HG03354 (cell line): ENCODE data around the gene RIPK4.

ENCODE experiments used
- ATAC-seq: cut with Tn5 transposase; IDR thresholded peaks from one replicate; pipeline ENCODE4 v1.9.1; 2021; ENCODE audit warnings: mild to moderate bottlenecking; ENCODE audit not compliant: unreplicated experiment, poor library complexity, severe bottlenecking

Gene RIPK4

GRCh38 chr21:41758550-41758949 lies 8.3 kb downstream of the RIPK4 start:
- no peak for ATAC-seq

GRCh38 chr21:41755934-41756773 lies 10.7 kb downstream of the RIPK4 start:
- ATAC-seq, result no peak

- no peak for ATAC-seq
Measured at GRCh38 chr21:41755258-41755933, 11.5 kb downstream of the RIPK4 start.

- ATAC-seq, result no peak
Measured at GRCh38 chr21:41754479-41754891, 12.4 kb downstream of the RIPK4 start.

- ATAC-seq, result no peak
Measured at GRCh38 chr21:41753006-41753898, 13.6 kb downstream of the RIPK4 start.

GRCh38 chr21:41752231-41752681 lies 14.6 kb downstream of the RIPK4 start:
- no peak for ATAC-seq

GRCh38 chr21:41751611-41752011 lies 15.2 kb downstream of the RIPK4 start:
- no peak for ATAC-seq

GRCh38 chr21:41750532-41751151 lies 16.2 kb downstream of the RIPK4 start:
- no peak for ATAC-seq

- ATAC-seq, result no peak
Measured at GRCh38 chr21:41750051-41750450, 16.8 kb downstream of the RIPK4 start.

GRCh38 chr21:41749286-41749685 lies 17.6 kb downstream of the RIPK4 start:
- no peak for ATAC-seq

GRCh38 chr21:41747943-41748738 lies 18.7 kb downstream of the RIPK4 start:
- no peak for ATAC-seq

GRCh38 chr21:41746744-41747006 lies 20.2 kb downstream of the RIPK4 start:
- no peak for ATAC-seq

- no peak for ATAC-seq
Measured at GRCh38 chr21:41745971-41746743, 20.7 kb downstream of the RIPK4 start.

- ATAC-seq, result no peak
Measured at GRCh38 chr21:41745026-41745820, 21.6 kb downstream of the RIPK4 start.

- ATAC-seq, result no peak
Measured at GRCh38 chr21:41744028-41744930, 22.6 kb downstream of the RIPK4 start.

GRCh38 chr21:41743321-41744027 lies 23.4 kb downstream of the RIPK4 start:
- no peak for ATAC-seq
